ENCODE measurements around the gene CACUL1.

GRCh38 chr10:118710487-118710886 lies 44.3 kb downstream of the CACUL1 start:
- TF ChIP-seq CTCF (IDR thresholded peaks at IDR 0.05) (no peak), POLR2AphosphoS5 (IDR thresholded peaks at IDR 0.05) (no peak), POLR2A (IDR thresholded peaks at IDR 0.05) (no peak)

Data from prostate gland (tissue), 2 donors.